GM18951 (cell line): ENCODE measurements around the gene ACP7.
A peak's percentile ranks its signal among the peaks of the same experiment; 100 is the strongest.

ENCODE experiments used
- POLR2A ChIP-seq: IDR thresholded peaks from 4 replicates; pipeline ENCODE4 v1.6.1; 2011; ENCODE audit warnings: mild to moderate bottlenecking; ENCODE audit not compliant: insufficient read length, insufficient read depth; ENCODE audit errors: extremely low read depth
- in situ Hi-C: fragments of 300-500 bp; cut with MboI; formaldehyde crosslinking; loops from one replicate; pipeline ENCODE4 v1.12.0; 2022; ENCODE audit warnings: low sequenced_read_pairs, mixed read lengths, inconsistent platforms; ENCODE audit not compliant: unreplicated experiment

Gene ACP7

GRCh38 chr19:39125554-39126311 is 41.6 kb downstream of the ACP7 start, which contains the start of gene PAK4:
TSS of gene PAK4 (plus strand) at chr19:39125786. CDS start at chr19:39169554, 43,768 bp downstream.
- peak; percentile 78 for TF ChIP-seq POLR2A
- in situ Hi-C loops = no loop called here

- in situ Hi-C loops = no loop called here
Measured at GRCh38 chr19:39126312-39127187, 42.4 kb downstream of the ACP7 start.

GRCh38 chr19:39127812-39128515 is 43.8 kb downstream of the ACP7 start:
- no peak for TF ChIP-seq POLR2A
- in situ Hi-C loops = no loop called here

More at GRCh38 chr19:39126312-39127187, 42.4 kb downstream of the ACP7 start:
- no peak for TF ChIP-seq POLR2A

- TF ChIP-seq POLR2A = no peak
- in situ Hi-C loops = no loop called here
Measured at GRCh38 chr19:39128516-39129079, 44.4 kb downstream of the ACP7 start.

GRCh38 chr19:39129116-39129515 is 44.9 kb downstream of the ACP7 start:
- TF ChIP-seq POLR2A = no peak
- in situ Hi-C loops = no loop called here

- in situ Hi-C loops = no loop called here
- TF ChIP-seq POLR2A = no peak
Measured at GRCh38 chr19:39130337-39131254, 46.4 kb downstream of the ACP7 start.

- in situ Hi-C loops = no loop called here
- no peak for TF ChIP-seq POLR2A
Measured at GRCh38 chr19:39131255-39131755, 47.1 kb downstream of the ACP7 start.

GRCh38 chr19:39132344-39132969 is 48.3 kb downstream of the ACP7 start:
- in situ Hi-C loops = no loop called here
- no peak for TF ChIP-seq POLR2A

- TF ChIP-seq POLR2A = no peak
- in situ Hi-C loops = no loop called here
Measured at GRCh38 chr19:39133431-39134270, 49.5 kb downstream of the ACP7 start.

- no peak for TF ChIP-seq POLR2A
- in situ Hi-C loops = no loop called here
Measured at GRCh38 chr19:39135701-39136100, 51.5 kb downstream of the ACP7 start.
